HL-60 (cell line): ENCODE results near the gene PDE8B.

Experiments used
- DNase-seq, 2 experiments: peaks; one replicate each; pipeline ENCODE4 v3.0.0-alpha.2; 2010 to 2020; ENCODE audit warnings: low read depth in 1 of 2, low spot score in 1 of 2
- H3K27ac ChIP-seq: fragments of 250-450 bp; sonication (Bioruptor Pico); replicated peaks from 2 replicates; pipeline ENCODE4 v1.5.1; 2020; ENCODE audit warnings: mild to moderate bottlenecking, moderate library complexity
- H3K27me3 ChIP-seq: fragments of 250-450 bp; sonication (Bioruptor Pico); 2 replicates; pipeline ENCODE4 v1.5.1; 2021; ENCODE audit warnings: mild to moderate bottlenecking, moderate library complexity; ENCODE audit not compliant: insufficient read depth, poor library complexity, severe bottlenecking
- H3K4me3 ChIP-seq: replicated peaks from 2 replicates; pipeline ENCODE4 v1.5.1; 2011; ENCODE audit warnings: mild to moderate bottlenecking, control low read depth, low read length; ENCODE audit not compliant: insufficient read depth
- CTCF ChIP-seq: IDR thresholded peaks from one replicate; pipeline ENCODE4 v1.5.1; 2011; ENCODE audit warnings: low read length, control low read depth, inconsistent platforms; ENCODE audit not compliant: insufficient read depth
- GABPA ChIP-seq: IDR thresholded peaks from 2 replicates; pipeline ENCODE4 v1.6.1; 2012; ENCODE audit warnings: low read depth
- POLR2AphosphoS5 ChIP-seq: IDR thresholded peaks from 2 replicates; pipeline ENCODE4 v1.6.1; 2012; ENCODE audit warnings: low read depth
- SPI1 ChIP-seq: IDR thresholded peaks from 2 replicates; pipeline ENCODE4 v1.6.1; 2012; ENCODE audit warnings: low read depth, mild to moderate bottlenecking, borderline replicate concordance
- TF ChIP-seq, protein P1 (sequence below): IDR thresholded peaks from 2 replicates; pipeline ENCODE4 v1.6.1; 2012; ENCODE audit warnings: low read depth; ENCODE audit not compliant: insufficient replicate concordance

PDE8B gene

GRCh38 chr5:77192441-77193050, 17.9 kb upstream of the PDE8B start:
- Histone ChIP-seq H3K27ac (no peak overlapping the region), H3K4me3 (no peak overlapping the region), H3K27me3 (no peaks in the 10 kb centered on the region)
- DNase-seq = no peak
- TF ChIP-seq CTCF (no peak), POLR2AphosphoS5 (no peak), GABPA (no peak), SPI1 (no peak)
- TF ChIP-seq, protein P1, sequence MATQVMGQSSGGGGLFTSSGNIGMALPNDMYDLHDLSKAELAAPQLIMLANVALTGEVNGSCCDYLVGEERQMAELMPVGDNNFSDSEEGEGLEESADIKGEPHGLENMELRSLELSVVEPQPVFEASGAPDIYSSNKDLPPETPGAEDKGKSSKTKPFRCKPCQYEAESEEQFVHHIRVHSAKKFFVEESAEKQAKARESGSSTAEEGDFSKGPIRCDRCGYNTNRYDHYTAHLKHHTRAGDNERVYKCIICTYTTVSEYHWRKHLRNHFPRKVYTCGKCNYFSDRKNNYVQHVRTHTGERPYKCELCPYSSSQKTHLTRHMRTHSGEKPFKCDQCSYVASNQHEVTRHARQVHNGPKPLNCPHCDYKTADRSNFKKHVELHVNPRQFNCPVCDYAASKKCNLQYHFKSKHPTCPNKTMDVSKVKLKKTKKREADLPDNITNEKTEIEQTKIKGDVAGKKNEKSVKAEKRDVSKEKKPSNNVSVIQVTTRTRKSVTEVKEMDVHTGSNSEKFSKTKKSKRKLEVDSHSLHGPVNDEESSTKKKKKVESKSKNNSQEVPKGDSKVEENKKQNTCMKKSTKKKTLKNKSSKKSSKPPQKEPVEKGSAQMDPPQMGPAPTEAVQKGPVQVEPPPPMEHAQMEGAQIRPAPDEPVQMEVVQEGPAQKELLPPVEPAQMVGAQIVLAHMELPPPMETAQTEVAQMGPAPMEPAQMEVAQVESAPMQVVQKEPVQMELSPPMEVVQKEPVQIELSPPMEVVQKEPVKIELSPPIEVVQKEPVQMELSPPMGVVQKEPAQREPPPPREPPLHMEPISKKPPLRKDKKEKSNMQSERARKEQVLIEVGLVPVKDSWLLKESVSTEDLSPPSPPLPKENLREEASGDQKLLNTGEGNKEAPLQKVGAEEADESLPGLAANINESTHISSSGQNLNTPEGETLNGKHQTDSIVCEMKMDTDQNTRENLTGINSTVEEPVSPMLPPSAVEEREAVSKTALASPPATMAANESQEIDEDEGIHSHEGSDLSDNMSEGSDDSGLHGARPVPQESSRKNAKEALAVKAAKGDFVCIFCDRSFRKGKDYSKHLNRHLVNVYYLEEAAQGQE = no peak

GRCh38 chr5:77194762-77195161, 15.7 kb upstream of the PDE8B start:
- Histone ChIP-seq H3K27ac (no peak overlapping the region), H3K4me3 (no peak overlapping the region), H3K27me3 (no peaks in the 10 kb centered on the region)
- no peak for DNase-seq
- no peak for TF ChIP-seq CTCF
- no peak for TF ChIP-seq POLR2AphosphoS5
- TF ChIP-seq GABPA = no peak
- TF ChIP-seq, protein P1 = no peak
- TF ChIP-seq SPI1 = no peak

DNA sequence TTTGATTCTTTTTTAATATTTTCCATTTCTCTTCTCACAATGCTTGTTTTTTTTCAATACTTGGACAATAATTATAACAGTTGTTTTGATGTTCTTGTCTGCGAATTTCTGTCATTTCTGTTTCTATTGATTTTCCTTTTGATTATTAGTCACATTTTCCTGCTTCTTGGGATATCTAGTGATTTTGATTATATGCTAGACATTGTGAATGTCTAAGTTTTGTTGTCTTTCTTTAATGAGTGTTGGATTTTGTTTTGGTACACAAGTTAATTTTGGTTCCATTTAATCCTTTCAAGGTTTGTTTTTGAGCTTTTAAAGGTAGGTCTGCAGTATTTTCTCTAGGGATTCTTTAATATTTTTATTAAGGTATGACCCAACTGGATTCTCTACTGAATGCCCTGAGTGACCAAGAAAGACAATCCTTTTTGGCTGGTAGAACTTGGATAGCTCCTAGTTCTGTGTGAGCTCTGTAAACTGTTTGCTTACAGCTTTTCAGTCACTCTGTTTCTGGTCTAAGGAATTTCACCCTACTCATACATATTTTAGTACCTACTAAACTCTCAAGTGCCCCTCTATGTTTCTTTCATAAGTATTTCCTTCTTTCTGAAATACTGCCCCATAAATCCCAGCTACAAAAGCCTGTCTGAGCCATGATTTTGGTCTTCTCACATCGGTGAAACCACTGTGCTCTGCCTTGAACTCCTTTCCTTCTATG, 12.5 kb upstream of the PDE8B start:
- Histone ChIP-seq H3K4me3 (no peak overlapping the region), H3K27ac (no peak overlapping the region)
- TF ChIP-seq, protein P1 = no peak
- TF ChIP-seq SPI1 = no peak
- no peak for TF ChIP-seq CTCF
- no peak for TF ChIP-seq POLR2AphosphoS5
- no peak for TF ChIP-seq GABPA

More for the DNA sequence above, 12.5 kb upstream of the PDE8B start:
- H3K27me3 ChIP-seq = no peaks in the 10 kb centered on the region
- no peak for DNase-seq
